Neuron (in vitro differentiated cells): ENCODE measurements around the gene SGCD.

Source experiments
- H2AFZ ChIP-seq: one replicate; pipeline ENCODE4 v1.6.1; 2013; ENCODE audit warnings: low read depth, mild to moderate bottlenecking, inconsistent platforms, low read length, moderate library complexity
- H3K27me3 ChIP-seq: one replicate; pipeline ENCODE4 v1.6.1; 2013; ENCODE audit warnings: low read length; ENCODE audit not compliant: insufficient read depth
- H3K36me3 ChIP-seq: one replicate; pipeline ENCODE4 v1.6.1; 2013; ENCODE audit warnings: low read length; ENCODE audit not compliant: insufficient read depth
- H3K4me1 ChIP-seq: one replicate; pipeline ENCODE4 v1.6.1; 2013; ENCODE audit warnings: low read length; ENCODE audit not compliant: insufficient read depth
- H3K4me3 ChIP-seq: 2 replicates; pipeline ENCODE4 v1.5.1; 2013; ENCODE audit warnings: mild to moderate bottlenecking, low read length, moderate library complexity
- H3K9me3 ChIP-seq: one replicate; pipeline ENCODE4 v1.6.1; 2013; ENCODE audit warnings: low read length

Gene SGCD

GRCh38 chr5:156456857-156457256 lies 129.9 kb downstream of the SGCD start:
- H3K4me3 ChIP-seq = no peak overlapping the region
- no peak overlapping the region for H2AFZ ChIP-seq
- no peaks in the 10 kb centered on the region for H3K9me3 ChIP-seq
- no peaks in the 10 kb centered on the region for H3K27me3 ChIP-seq
- no peaks in the 10 kb centered on the region for H3K4me1 ChIP-seq
- no peaks in the 10 kb centered on the region for H3K36me3 ChIP-seq

GRCh38 chr5:156459812-156460385 lies 132.9 kb downstream of the SGCD start:
- Histone ChIP-seq H3K4me1 (no peaks in the 10 kb centered on the region), H3K4me3 (no peak overlapping the region), H2AFZ (no peak overlapping the region), H3K9me3 (no peaks in the 10 kb centered on the region), H3K27me3 (no peaks in the 10 kb centered on the region), H3K36me3 (no peaks in the 10 kb centered on the region)

GRCh38 chr5:156460471-156460870 lies 133.5 kb downstream of the SGCD start:
- Histone ChIP-seq H3K9me3 (no peaks in the 10 kb centered on the region), H3K27me3 (no peaks in the 10 kb centered on the region), H3K36me3 (no peaks in the 10 kb centered on the region), H3K4me3 (no peak overlapping the region), H3K4me1 (no peaks in the 10 kb centered on the region), H2AFZ (no peak overlapping the region)

GRCh38 chr5:156466871-156467270 lies 139.9 kb downstream of the SGCD start:
- H3K4me1 ChIP-seq = no peaks in the 10 kb centered on the region
- no peaks in the 10 kb centered on the region for H3K9me3 ChIP-seq
- no peak overlapping the region for H3K4me3 ChIP-seq
- no peaks in the 10 kb centered on the region for H3K36me3 ChIP-seq
- no peak overlapping the region for H2AFZ ChIP-seq
- H3K27me3 ChIP-seq = no peaks in the 10 kb centered on the region

GRCh38 chr5:156469636-156470035 lies 142.7 kb downstream of the SGCD start:
- Histone ChIP-seq H3K9me3 (no peaks in the 10 kb centered on the region), H3K36me3 (no peaks in the 10 kb centered on the region), H3K4me1 (no peaks in the 10 kb centered on the region), H2AFZ (no peak overlapping the region), H3K27me3 (no peaks in the 10 kb centered on the region), H3K4me3 (no peak overlapping the region)

- H2AFZ ChIP-seq = no peak overlapping the region
- no peaks in the 10 kb centered on the region for H3K9me3 ChIP-seq
- no peak overlapping the region for H3K4me3 ChIP-seq
- no peaks in the 10 kb centered on the region for H3K36me3 ChIP-seq
- H3K27me3 ChIP-seq = no peaks in the 10 kb centered on the region
- H3K4me1 ChIP-seq = peaks cover 5% of the 10 kb centered on the region
Measured at GRCh38 chr5:156471893-156472292, 144.9 kb downstream of the SGCD start.

- H2AFZ ChIP-seq = no peak overlapping the region
- peaks cover 5% of the 10 kb centered on the region for H3K4me1 ChIP-seq
- no peaks in the 10 kb centered on the region for H3K27me3 ChIP-seq
- no peaks in the 10 kb centered on the region for H3K36me3 ChIP-seq
- H3K9me3 ChIP-seq = no peaks in the 10 kb centered on the region
- no peak overlapping the region for H3K4me3 ChIP-seq
Measured at GRCh38 chr5:156473269-156473908, 146.4 kb downstream of the SGCD start.

- Histone ChIP-seq H3K9me3 (no peaks in the 10 kb centered on the region), H3K36me3 (no peaks in the 10 kb centered on the region), H2AFZ (no peak overlapping the region), H3K4me3 (no peak overlapping the region), H3K27me3 (no peaks in the 10 kb centered on the region), H3K4me1 (peaks cover 5% of the 10 kb centered on the region)
Measured at GRCh38 chr5:156474251-156474650, 147.3 kb downstream of the SGCD start.

GRCh38 chr5:156475182-156476157 lies 148.5 kb downstream of the SGCD start:
- Histone ChIP-seq H3K4me3 (no peak overlapping the region), H2AFZ (no peak overlapping the region), H3K9me3 (no peaks in the 10 kb centered on the region), H3K4me1 (peaks cover 5% of the 10 kb centered on the region), H3K36me3 (no peaks in the 10 kb centered on the region), H3K27me3 (no peaks in the 10 kb centered on the region)

- H3K36me3 ChIP-seq = no peaks in the 10 kb centered on the region
- no peaks in the 10 kb centered on the region for H3K27me3 ChIP-seq
- peaks cover 5% of the 10 kb centered on the region for H3K4me1 ChIP-seq
- H3K4me3 ChIP-seq = no peak overlapping the region
- no peaks in the 10 kb centered on the region for H3K9me3 ChIP-seq
- H2AFZ ChIP-seq = no peak overlapping the region
Measured at GRCh38 chr5:156476158-156476551, 149.2 kb downstream of the SGCD start.

GRCh38 chr5:156476678-156477077 lies 149.7 kb downstream of the SGCD start:
- Histone ChIP-seq H2AFZ (no peak overlapping the region), H3K36me3 (no peaks in the 10 kb centered on the region), H3K9me3 (no peaks in the 10 kb centered on the region), H3K27me3 (no peaks in the 10 kb centered on the region), H3K4me1 (peaks cover 5% of the 10 kb centered on the region), H3K4me3 (no peak overlapping the region)

GRCh38 chr5:156477196-156477595 lies 150.2 kb downstream of the SGCD start:
- H3K27me3 ChIP-seq = no peaks in the 10 kb centered on the region
- H3K36me3 ChIP-seq = no peaks in the 10 kb centered on the region
- no peak overlapping the region for H3K4me3 ChIP-seq
- H3K4me1 ChIP-seq = peaks cover 5% of the 10 kb centered on the region
- no peaks in the 10 kb centered on the region for H3K9me3 ChIP-seq
- no peak overlapping the region for H2AFZ ChIP-seq

GRCh38 chr5:156479849-156480248 lies 152.9 kb downstream of the SGCD start:
- Histone ChIP-seq H3K4me1 (peaks cover 5% of the 10 kb centered on the region), H3K4me3 (no peak overlapping the region), H3K9me3 (no peaks in the 10 kb centered on the region), H3K36me3 (no peaks in the 10 kb centered on the region), H3K27me3 (no peaks in the 10 kb centered on the region), H2AFZ (no peak overlapping the region)
